ENCODE data around the gene GMPS. TPM values are rescaled to one million over a fixed set of nuclear protein-coding genes. Genes with fewer than 3 reads are reported as not detected.

GMPS gene
- total and polyA plus RNA-seq, 2 donors (not counting 3 experiments of a cell fraction or from before 2014, with no cell fraction given) = 18.7 to 67.5 TPM

- no peak overlapping the region for H3K4me3 ChIP-seq (replicated peaks in 1 of 3; ENCODE audit: insufficient read depth in 1 of 3, low read depth in 1 of 3, low read length in 3 of 3)
- no peak overlapping the region for H2AFZ ChIP-seq (ENCODE audit: low read depth, low read length)
- ChIA-PET CTCF (no interaction called here), POLR2A (no interaction called here)
- no peak for DNase-seq (ENCODE audit: low read depth, low spot score)
- H3K9me3 ChIP-seq (replicated peaks; ENCODE audit: control insufficient read depth, insufficient read depth, low read length) = no peaks in the 10 kb centered on the region
- BruUV-seq (replicated peaks) = no TSS peak
- no peak overlapping the region for H3K9ac ChIP-seq (replicated peaks; ENCODE audit: extremely low read depth, insufficient read depth, low read length)
- H3K9me1 ChIP-seq (replicated peaks; ENCODE audit: control insufficient read depth, extremely low read depth, insufficient read depth, low read length) = no peaks in the 10 kb centered on the region
- intact Hi-C loops (cut with micrococcal nuclease) = no loop called here
- H3K4me1 ChIP-seq (ENCODE audit: control insufficient read depth, extremely low read depth, insufficient read depth, low read length) = peaks cover 2% of the 10 kb centered on the region
- no peak for TF ChIP-seq JUN (IDR thresholded peaks at IDR 0.05; ENCODE audit: borderline replicate concordance, insufficient read depth, insufficient read length, low read depth)
- TF ChIP-seq, protein P1, sequence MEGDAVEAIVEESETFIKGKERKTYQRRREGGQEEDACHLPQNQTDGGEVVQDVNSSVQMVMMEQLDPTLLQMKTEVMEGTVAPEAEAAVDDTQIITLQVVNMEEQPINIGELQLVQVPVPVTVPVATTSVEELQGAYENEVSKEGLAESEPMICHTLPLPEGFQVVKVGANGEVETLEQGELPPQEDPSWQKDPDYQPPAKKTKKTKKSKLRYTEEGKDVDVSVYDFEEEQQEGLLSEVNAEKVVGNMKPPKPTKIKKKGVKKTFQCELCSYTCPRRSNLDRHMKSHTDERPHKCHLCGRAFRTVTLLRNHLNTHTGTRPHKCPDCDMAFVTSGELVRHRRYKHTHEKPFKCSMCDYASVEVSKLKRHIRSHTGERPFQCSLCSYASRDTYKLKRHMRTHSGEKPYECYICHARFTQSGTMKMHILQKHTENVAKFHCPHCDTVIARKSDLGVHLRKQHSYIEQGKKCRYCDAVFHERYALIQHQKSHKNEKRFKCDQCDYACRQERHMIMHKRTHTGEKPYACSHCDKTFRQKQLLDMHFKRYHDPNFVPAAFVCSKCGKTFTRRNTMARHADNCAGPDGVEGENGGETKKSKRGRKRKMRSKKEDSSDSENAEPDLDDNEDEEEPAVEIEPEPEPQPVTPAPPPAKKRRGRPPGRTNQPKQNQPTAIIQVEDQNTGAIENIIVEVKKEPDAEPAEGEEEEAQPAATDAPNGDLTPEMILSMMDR (IDR thresholded peaks at IDR 0.05; ENCODE audit: extremely low read depth in 1 of 2, insufficient read depth in 1 of 2, low read depth in 1 of 2, low read length in 2 of 2) = no peak
- no peak for TF ChIP-seq MYC (IDR thresholded peaks at IDR 0.05; ENCODE audit: low read depth, low read length)
- TF ChIP-seq FOS (IDR thresholded peaks at IDR 0.05; ENCODE audit: borderline replicate concordance, insufficient read depth, low read length) = no peak
- no peak for TF ChIP-seq GATA2 (IDR thresholded peaks at IDR 0.05; ENCODE audit: insufficient read depth, insufficient read length, low read depth, low read length)
- TF ChIP-seq POLR2AphosphoS5 (IDR thresholded peaks at IDR 0.05; ENCODE audit: insufficient read depth, low read depth, low read length) = no peak
- TF ChIP-seq EZH2 (IDR thresholded peaks at IDR 0.05; ENCODE audit: borderline replicate concordance, low read depth, low read length, severe bottlenecking) = no peak
- no peak for TF ChIP-seq POLR2A (IDR thresholded peaks at IDR 0.05; ENCODE audit: low read depth, low read length)
- no peak for TF ChIP-seq MAX (IDR thresholded peaks at IDR 0.05; ENCODE audit: insufficient read depth, insufficient read length)
- FAIRE-seq = no peak
- no peak overlapping the region for H3K27ac ChIP-seq (ENCODE audit: insufficient read depth, low read depth, low read length)
- no peaks in the 10 kb centered on the region for H4K20me1 ChIP-seq (replicated peaks; ENCODE audit: control insufficient read depth, extremely low read depth, insufficient read depth, low read length)
- no peaks in the 10 kb centered on the region for H3K79me2 ChIP-seq (ENCODE audit: control insufficient read depth, insufficient read depth, low read length)
- dilution Hi-C loops (cut with MboI; ENCODE audit: extremely low pct_ligation_motif_present, low sequenced_read_pairs) = no loop called here
- H3K36me3 ChIP-seq (ENCODE audit: control insufficient read depth in 2 of 2, extremely low read depth in 1 of 2, insufficient read depth in 2 of 2, low read length in 2 of 2) = no peaks in the 10 kb centered on the region
- no peak overlapping the region for H3K4me2 ChIP-seq (ENCODE audit: insufficient read depth, low read length)
- H3K27me3 ChIP-seq (ENCODE audit: control insufficient read depth in 2 of 2, insufficient read depth in 2 of 2, low read length in 2 of 2) = no peaks in the 10 kb centered on the region
These were observed 75.7 kb downstream of the GMPS start for GRCh38 chr3:155946178-155946577.
